RWPE2 (cell line): Measurements from ENCODE around the gene SLC6A3.

Source experiments
- ATAC-seq: fragments of 200-7000 bp; cut with Tn5 transposase; 3 replicates; pipeline ENCODE4 v1.9.1; 2021; ENCODE audit warnings: low read depth
- DNase-seq: peaks from one replicate; pipeline ENCODE4 v3.0.0-alpha.2; 2020; ENCODE audit warnings: low spot score
- H3K27ac ChIP-seq: fragments of 450-650 bp; 2 replicates; pipeline ENCODE4 v1.5.1; 2017; ENCODE audit warnings: mild to moderate bottlenecking; ENCODE audit not compliant: poor library complexity, severe bottlenecking
- H3K27me3 ChIP-seq: fragments of 250-450 bp; sonication (Bioruptor Pico); 2 replicates; pipeline ENCODE4 v1.5.1; 2021; ENCODE audit warnings: mild to moderate bottlenecking, moderate library complexity; ENCODE audit not compliant: insufficient read depth, poor library complexity, severe bottlenecking
- H3K36me3 ChIP-seq: fragments of 250-450 bp; sonication (Bioruptor Pico); 2 replicates; pipeline ENCODE4 v1.5.1; 2020; ENCODE audit warnings: low read depth, mild to moderate bottlenecking, moderate library complexity
- H3K4me1 ChIP-seq: fragments of 250-450 bp; sonication (Bioruptor Pico); 2 replicates; pipeline ENCODE4 v1.5.1; 2021; ENCODE audit warnings: mild to moderate bottlenecking, moderate library complexity; ENCODE audit not compliant: insufficient read depth, poor library complexity, severe bottlenecking
- H3K4me3 ChIP-seq: fragments of 250-450 bp; sonication (Bioruptor Pico); 2 replicates; pipeline ENCODE4 v1.5.1; 2021; ENCODE audit warnings: mild to moderate bottlenecking, moderate library complexity; ENCODE audit not compliant: severe bottlenecking
- H3K9me3 ChIP-seq: fragments of 250-450 bp; sonication (Bioruptor Pico); 2 replicates; pipeline ENCODE4 v1.5.1; 2021; ENCODE audit warnings: mild to moderate bottlenecking, moderate library complexity; ENCODE audit not compliant: severe bottlenecking
- TF ChIP-seq, protein P1 (sequence below): fragments of 450-650 bp; IDR thresholded peaks from one replicate; pipeline ENCODE4 v1.5.1; 2017; ENCODE audit warnings: mild to moderate bottlenecking, moderate library complexity; ENCODE audit not compliant: poor library complexity, severe bottlenecking

Gene SLC6A3

DNA sequence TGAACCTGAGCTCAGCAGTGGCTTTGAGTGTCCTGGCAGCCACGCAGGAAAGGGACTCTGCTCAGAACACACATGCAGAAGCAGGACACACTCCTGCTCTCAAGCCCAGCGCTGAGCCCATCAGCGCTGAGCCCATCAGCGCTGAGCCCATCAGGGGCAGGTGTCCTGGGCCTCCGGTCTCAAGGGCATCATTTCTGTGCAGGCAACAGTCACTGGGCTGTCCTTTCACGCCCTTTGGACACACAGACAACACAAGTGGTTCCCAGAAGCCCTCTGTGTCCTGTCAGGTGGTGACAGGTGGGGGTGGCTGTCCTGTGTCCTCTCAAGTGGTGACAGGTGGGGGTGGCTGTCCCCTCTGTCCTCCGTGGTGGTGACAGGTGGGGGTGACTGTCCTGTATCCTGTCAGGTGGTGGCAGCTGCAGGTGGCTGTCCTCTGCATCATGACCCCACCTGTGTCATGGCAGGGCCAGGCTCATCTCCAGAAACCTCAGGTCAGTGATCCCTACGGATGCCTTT lies 61.3 kb downstream of the SLC6A3 start:
- Histone ChIP-seq H3K36me3 (no peaks in the 10 kb centered on the region), H3K4me1 (no peaks in the 10 kb centered on the region), H3K27ac (no peak overlapping the region), H3K4me3 (no peak overlapping the region), H3K9me3 (no peaks in the 10 kb centered on the region), H3K27me3 (peaks cover 21% of the 10 kb centered on the region)
- ATAC-seq = no peak
- DNase-seq = no peak
- TF ChIP-seq, protein P1, sequence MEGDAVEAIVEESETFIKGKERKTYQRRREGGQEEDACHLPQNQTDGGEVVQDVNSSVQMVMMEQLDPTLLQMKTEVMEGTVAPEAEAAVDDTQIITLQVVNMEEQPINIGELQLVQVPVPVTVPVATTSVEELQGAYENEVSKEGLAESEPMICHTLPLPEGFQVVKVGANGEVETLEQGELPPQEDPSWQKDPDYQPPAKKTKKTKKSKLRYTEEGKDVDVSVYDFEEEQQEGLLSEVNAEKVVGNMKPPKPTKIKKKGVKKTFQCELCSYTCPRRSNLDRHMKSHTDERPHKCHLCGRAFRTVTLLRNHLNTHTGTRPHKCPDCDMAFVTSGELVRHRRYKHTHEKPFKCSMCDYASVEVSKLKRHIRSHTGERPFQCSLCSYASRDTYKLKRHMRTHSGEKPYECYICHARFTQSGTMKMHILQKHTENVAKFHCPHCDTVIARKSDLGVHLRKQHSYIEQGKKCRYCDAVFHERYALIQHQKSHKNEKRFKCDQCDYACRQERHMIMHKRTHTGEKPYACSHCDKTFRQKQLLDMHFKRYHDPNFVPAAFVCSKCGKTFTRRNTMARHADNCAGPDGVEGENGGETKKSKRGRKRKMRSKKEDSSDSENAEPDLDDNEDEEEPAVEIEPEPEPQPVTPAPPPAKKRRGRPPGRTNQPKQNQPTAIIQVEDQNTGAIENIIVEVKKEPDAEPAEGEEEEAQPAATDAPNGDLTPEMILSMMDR = no peak

DNA sequence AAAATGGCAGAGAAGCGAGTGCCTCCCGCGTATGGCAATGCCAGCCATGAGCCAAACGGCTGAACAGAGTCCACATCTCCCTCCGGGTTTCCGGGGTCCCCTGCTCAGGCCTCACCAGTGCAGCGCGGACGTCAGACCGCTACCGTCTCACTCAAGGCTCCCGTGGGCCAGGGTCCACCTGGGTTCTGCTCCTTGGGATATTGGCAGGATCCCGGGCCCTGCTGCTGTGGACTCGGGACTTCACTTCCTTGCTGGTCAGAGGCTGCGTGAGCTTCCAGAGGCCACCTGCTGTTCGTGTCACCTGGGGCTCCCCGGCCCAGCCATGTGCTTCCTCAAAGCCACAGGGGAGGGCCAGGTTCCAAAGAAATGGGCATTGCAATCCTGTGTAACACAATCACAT lies 61.9 kb downstream of the SLC6A3 start:
- Histone ChIP-seq H3K4me1 (no peaks in the 10 kb centered on the region), H3K27me3 (peaks cover 18% of the 10 kb centered on the region), H3K9me3 (no peaks in the 10 kb centered on the region), H3K27ac (no peak overlapping the region), H3K36me3 (no peaks in the 10 kb centered on the region), H3K4me3 (no peak overlapping the region)
- no peak for ATAC-seq
- TF ChIP-seq, protein P1 = no peak
- no peak for DNase-seq

DNA sequence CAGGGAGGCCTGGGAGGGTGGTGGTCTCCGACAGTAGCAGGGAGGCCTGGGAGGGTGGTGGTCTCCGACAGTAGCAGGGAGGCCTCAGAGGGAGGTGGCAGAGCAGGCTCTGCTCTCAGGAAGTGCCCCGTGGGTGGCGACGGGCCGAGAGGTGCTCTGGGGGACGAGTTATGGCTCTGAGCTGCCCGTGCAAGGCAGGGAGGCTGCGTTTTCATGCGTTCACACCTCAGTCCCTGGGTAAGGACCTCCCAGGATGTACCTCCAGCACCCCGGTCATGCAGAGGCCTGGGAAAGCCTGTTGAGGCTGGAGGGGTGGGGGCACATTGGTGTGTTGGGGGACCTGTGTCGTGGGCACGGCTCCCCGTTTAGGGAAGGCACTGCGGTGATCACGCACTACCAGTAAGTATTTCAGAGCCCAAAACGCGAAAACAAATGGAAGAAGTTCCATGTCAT lies 63.0 kb downstream of the SLC6A3 start:
- no peak overlapping the region for H3K27ac ChIP-seq
- H3K36me3 ChIP-seq = no peaks in the 10 kb centered on the region
- ATAC-seq = no peak
- no peaks in the 10 kb centered on the region for H3K4me1 ChIP-seq
- no peak overlapping the region for H3K4me3 ChIP-seq
- H3K9me3 ChIP-seq = no peaks in the 10 kb centered on the region
- H3K27me3 ChIP-seq = peaks cover 10% of the 10 kb centered on the region
- TF ChIP-seq, protein P1 = no peak
- no peak for DNase-seq

DNA sequence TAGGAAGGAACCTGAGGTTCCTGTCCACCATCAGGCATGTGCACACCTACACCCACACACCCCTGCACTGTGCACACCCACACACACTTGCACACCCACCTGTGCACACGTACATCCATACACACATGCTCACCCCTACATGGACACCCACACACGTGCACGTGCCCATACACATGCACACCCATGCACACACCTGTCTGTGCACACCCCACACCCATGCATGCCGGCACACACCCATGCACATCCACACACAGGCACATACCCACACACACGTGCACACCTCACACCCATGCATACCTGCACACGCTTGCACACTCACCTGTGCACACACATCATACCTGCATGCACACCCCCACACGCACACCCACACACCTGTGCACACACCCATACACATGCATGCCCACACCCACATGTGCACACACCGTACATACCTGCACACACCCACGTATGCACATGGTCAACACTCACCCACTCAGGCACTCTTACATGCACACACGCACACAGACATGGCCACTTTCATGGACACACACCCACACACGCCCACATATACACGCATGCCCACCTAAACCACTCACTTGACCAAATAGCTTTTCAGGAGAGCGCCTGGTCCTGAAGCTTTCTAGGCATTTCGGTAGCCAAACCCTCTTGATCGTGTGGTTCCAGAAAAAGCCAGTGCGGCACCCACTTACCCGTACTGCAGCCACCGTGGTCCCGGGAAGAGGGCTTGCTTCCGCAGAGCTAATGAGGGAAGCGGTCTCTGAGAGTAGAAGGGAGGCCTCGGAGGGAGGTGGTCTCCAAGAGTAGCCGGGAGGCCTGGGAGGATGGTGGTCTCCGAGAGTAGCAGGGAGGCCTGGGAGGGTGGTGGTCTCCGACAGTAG lies 63.6 kb downstream of the SLC6A3 start:
- Histone ChIP-seq H3K9me3 (no peaks in the 10 kb centered on the region), H3K27me3 (peaks cover 3% of the 10 kb centered on the region), H3K36me3 (no peaks in the 10 kb centered on the region), H3K4me1 (no peaks in the 10 kb centered on the region), H3K27ac (no peak overlapping the region), H3K4me3 (no peak overlapping the region)
- DNase-seq = no peak
- no peak for ATAC-seq
- TF ChIP-seq, protein P1 = no peak

DNA sequence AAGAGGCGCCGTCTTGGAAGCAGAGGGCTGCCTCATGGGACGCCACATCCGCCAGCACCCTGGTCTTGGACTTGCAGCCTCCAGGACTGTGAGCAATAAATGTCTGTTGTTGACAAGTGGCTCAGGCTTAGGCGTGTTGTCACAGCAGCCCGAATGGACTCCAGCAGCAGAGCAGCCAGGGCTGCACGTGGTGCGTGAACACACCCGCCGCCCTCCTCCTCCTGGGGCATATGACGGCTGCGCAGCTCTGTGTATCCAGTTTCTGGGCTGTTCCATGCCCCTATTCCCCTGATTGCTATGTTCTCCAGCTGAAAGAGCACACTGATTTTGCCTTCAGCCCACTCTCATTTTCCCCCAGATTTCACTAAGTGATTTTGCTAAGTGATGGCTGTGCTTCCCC lies 64.3 kb downstream of the SLC6A3 start:
- TF ChIP-seq, protein P1 = no peak
- DNase-seq = no peak
- ATAC-seq = no peak
- no peak overlapping the region for H3K27ac ChIP-seq
- H3K4me3 ChIP-seq = no peak overlapping the region
- H3K4me1 ChIP-seq = no peaks in the 10 kb centered on the region
- H3K36me3 ChIP-seq = no peaks in the 10 kb centered on the region
- no peaks in the 10 kb centered on the region for H3K9me3 ChIP-seq
- H3K27me3 ChIP-seq = no peaks in the 10 kb centered on the region
